Peyer's patch (tissue), 4 donors: ENCODE results near the gene ENPP5.
A peak's percentile ranks its signal among the peaks of the same experiment; 100 is the strongest.

Source experiments
- POLR2A ChIP-seq, 2 donors: fragments of 450-650 bp; IDR thresholded peaks; one replicate each; pipeline ENCODE4 v1.5.1; 2017; ENCODE audit warnings: antibody characterized with exemption in 2 of 2, mild to moderate bottlenecking in 2 of 2, moderate library complexity in 2 of 2
- TF ChIP-seq, protein P1 (sequence below), 6 experiments: fragments of 450-650 bp in 4 of 6; fragments of 200-600 bp in 2 of 6; sonication (generic) in 1 of 6; IDR thresholded peaks; one replicate each; pipeline ENCODE4 v1.5.1; 2017 to 2019; ENCODE audit warnings: antibody characterized with exemption in 6 of 6, mild to moderate bottlenecking in 3 of 6, moderate library complexity in 1 of 6

DNA sequence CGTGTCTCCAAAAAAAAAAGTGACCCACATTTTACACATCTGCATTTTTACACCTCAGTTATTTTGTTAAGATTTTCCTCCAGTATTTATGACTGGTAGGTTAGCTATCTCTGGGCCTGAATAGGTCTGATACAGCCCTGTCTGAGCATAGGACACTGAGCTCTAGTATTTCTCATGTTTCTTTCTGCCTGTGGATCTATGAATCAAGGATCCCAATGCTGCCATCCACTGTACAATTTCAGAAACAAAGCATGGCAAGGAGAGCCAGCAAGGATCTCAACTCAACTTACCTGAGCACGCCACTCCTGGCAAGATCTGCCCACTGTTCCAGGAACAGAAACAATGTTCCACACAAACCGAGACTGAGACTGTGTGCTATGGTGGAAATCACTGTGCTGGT, 36.4 kb upstream of the ENPP5 start:
- TF ChIP-seq, protein P1, sequence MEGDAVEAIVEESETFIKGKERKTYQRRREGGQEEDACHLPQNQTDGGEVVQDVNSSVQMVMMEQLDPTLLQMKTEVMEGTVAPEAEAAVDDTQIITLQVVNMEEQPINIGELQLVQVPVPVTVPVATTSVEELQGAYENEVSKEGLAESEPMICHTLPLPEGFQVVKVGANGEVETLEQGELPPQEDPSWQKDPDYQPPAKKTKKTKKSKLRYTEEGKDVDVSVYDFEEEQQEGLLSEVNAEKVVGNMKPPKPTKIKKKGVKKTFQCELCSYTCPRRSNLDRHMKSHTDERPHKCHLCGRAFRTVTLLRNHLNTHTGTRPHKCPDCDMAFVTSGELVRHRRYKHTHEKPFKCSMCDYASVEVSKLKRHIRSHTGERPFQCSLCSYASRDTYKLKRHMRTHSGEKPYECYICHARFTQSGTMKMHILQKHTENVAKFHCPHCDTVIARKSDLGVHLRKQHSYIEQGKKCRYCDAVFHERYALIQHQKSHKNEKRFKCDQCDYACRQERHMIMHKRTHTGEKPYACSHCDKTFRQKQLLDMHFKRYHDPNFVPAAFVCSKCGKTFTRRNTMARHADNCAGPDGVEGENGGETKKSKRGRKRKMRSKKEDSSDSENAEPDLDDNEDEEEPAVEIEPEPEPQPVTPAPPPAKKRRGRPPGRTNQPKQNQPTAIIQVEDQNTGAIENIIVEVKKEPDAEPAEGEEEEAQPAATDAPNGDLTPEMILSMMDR (IDR thresholded peaks at IDR 0.05): peak in 2 of 6 experiments; percentile 4 to 14
- TF ChIP-seq POLR2A (IDR thresholded peaks at IDR 0.05): no peak
